Panc1 (cell line): ENCODE results near the gene COQ9. TPM values are rescaled to one million over a fixed set of nuclear protein-coding genes. Genes with fewer than 3 reads are reported as not detected.

Experiments
- ATAC-seq: fragments of 200-7000 bp; cut with Tn5 transposase; 2 replicates; pipeline ENCODE4 v1.9.1; 2020; ENCODE audit warnings: mild to moderate bottlenecking, moderate library complexity
- BruUV-seq: library from RNA; stranded (reverse); fragments of 400-500 nt; replicated peaks from 2 replicates; lab custom pipeline; 2021; lab: Mats Ljungman, UMichigan
- CTCF ChIA-PET: fragments of 300-600 bp; sonication (Branson Sonifier 250); formaldehyde crosslinking; loops from one replicate; lab custom pipeline; 2022; ENCODE audit warnings: antibody characterized with exemption; lab: Charles Lee
- POLR2A ChIA-PET: fragments of 300-600 bp; sonication (Branson Sonifier 250); formaldehyde crosslinking; loops from one replicate; lab custom pipeline; 2022; ENCODE audit warnings: antibody characterized with exemption; lab: Charles Lee
- DNase-seq: peaks from one replicate; pipeline ENCODE4 v3.0.0-alpha.2; 2010; ENCODE audit warnings: low read depth, low spot score
- H3K27ac ChIP-seq: 2 replicates; pipeline ENCODE4 v1.5.1; 2011; ENCODE audit warnings: mild to moderate bottlenecking, low read length, inconsistent platforms
- H3K27me3 ChIP-seq: fragments of 200-500 bp; sonication (Bioruptor generic); 2 replicates; pipeline ENCODE4 v1.6.0; 2014; ENCODE audit warnings: low read length, inconsistent platforms; ENCODE audit not compliant: control insufficient read depth, insufficient read depth
- H3K36me3 ChIP-seq: fragments of 200-500 bp; sonication (Bioruptor generic); 2 replicates; pipeline ENCODE4 v1.5.1; 2014; ENCODE audit warnings: inconsistent platforms, mild to moderate bottlenecking, low read length, moderate library complexity; ENCODE audit not compliant: control insufficient read depth, insufficient read depth
- H3K4me1 ChIP-seq: 2 replicates; pipeline ENCODE4 v1.5.1; 2011; ENCODE audit warnings: inconsistent platforms, mild to moderate bottlenecking, low read length, moderate library complexity; ENCODE audit not compliant: control insufficient read depth, insufficient read depth
- H3K4me3 ChIP-seq, 2 experiments: 2 replicates each; pipeline ENCODE4 v1.5.1; 2011 to 2012; ENCODE audit warnings: low read depth in 2 of 2, low read length in 2 of 2, mild to moderate bottlenecking in 2 of 2, inconsistent platforms in 1 of 2, moderate library complexity in 1 of 2
- H3K9me3 ChIP-seq: fragments of 200-500 bp; sonication (Bioruptor generic); 2 replicates; pipeline ENCODE4 v1.5.1; 2014; ENCODE audit warnings: low read depth, mild to moderate bottlenecking, inconsistent platforms, low read length, moderate library complexity; ENCODE audit not compliant: control insufficient read depth, insufficient read depth
- POLR2AphosphoS5 ChIP-seq: IDR thresholded peaks from 2 replicates; pipeline ENCODE4 v1.6.1; 2012; ENCODE audit warnings: mild to moderate bottlenecking, low read depth, low read length, moderate library complexity
- SIN3A ChIP-seq: IDR thresholded peaks from 2 replicates; pipeline ENCODE4 v1.6.1; 2012; ENCODE audit warnings: low read depth, mild to moderate bottlenecking, low read length, moderate library complexity, borderline replicate concordance; ENCODE audit not compliant: insufficient read depth
- TCF7L2 ChIP-seq: IDR thresholded peaks from 2 replicates; pipeline ENCODE4 v1.6.1; 2011; ENCODE audit warnings: mild to moderate bottlenecking, low read depth, low read length, inconsistent platforms
- in situ Hi-C: cut with HindIII; loops from 2 replicates; pipeline ENCODE4 v1.10.0; 2016; ENCODE audit warnings: low sequenced_read_pairs, low pct_unique_long_range_greater_than_20kb
- intact Hi-C: fragments of 100-400 bp; cut with micrococcal nuclease; formaldehyde crosslinking; loops from one replicate; pipeline ENCODE4 v1.10.0; 2022; ENCODE audit not compliant: unreplicated experiment
- total RNA-seq: library from RNA; stranded (reverse); gene quantifications from one replicate; pipeline ENCODE4 v1.2.1, GENCODE V29; 2021; ENCODE audit not compliant: unreplicated experiment
- TF ChIP-seq, protein P1 (sequence below), 2 experiments: IDR thresholded peaks; 2 replicates each; pipeline ENCODE4 v1.6.1; 2011 to 2012; ENCODE audit warnings: low read depth in 2 of 2, control low read depth in 1 of 2, low read length in 1 of 2, mild to moderate bottlenecking in 1 of 2, moderate library complexity in 1 of 2; ENCODE audit not compliant: insufficient read depth in 1 of 2
- TF ChIP-seq, protein P2 (sequence below): fragments of 450-650 bp; IDR thresholded peaks from 2 replicates; pipeline ENCODE4 v1.5.1; 2017; ENCODE audit warnings: mild to moderate bottlenecking

Gene COQ9
- total RNA-seq, 1 experiment from 2014 or later, result 48.5 TPM

DNA sequence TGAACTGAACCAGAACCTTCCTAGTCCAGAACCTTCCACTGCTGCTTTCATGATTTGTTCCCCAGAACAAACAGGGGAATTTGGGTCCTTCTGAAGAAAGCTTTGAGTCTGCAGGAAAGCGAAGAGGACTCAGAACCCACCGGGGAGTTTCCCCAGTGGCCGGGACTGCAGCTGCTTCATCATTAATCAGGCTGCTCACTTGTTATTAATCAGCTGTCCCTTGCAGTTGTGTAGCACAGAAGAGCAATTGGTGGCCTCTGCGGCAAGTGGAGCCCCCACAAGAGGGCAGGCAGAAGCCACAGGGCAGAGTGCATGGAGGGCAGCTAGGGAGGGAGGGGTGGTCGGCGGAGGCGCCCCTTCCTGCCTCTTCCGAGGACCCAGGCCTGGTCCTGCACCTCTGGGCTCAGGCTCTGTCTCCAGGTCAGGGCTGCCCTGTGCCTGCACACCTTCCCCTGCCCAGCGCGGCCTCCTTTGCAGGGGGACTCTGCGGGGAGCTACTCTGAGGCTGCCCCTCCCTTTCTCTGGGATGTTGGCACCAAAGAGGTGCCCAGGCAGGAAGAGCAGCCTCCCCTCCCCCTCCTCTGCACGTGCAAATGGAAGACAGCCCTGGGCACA, 35.8 kb upstream of the COQ9 start:
- H3K9me3 ChIP-seq, result no peaks in the 10 kb centered on the region
- no peaks in the 10 kb centered on the region for H3K36me3 ChIP-seq
- H3K4me3 ChIP-seq, result no peak overlapping the region
- TF ChIP-seq, protein P1, sequence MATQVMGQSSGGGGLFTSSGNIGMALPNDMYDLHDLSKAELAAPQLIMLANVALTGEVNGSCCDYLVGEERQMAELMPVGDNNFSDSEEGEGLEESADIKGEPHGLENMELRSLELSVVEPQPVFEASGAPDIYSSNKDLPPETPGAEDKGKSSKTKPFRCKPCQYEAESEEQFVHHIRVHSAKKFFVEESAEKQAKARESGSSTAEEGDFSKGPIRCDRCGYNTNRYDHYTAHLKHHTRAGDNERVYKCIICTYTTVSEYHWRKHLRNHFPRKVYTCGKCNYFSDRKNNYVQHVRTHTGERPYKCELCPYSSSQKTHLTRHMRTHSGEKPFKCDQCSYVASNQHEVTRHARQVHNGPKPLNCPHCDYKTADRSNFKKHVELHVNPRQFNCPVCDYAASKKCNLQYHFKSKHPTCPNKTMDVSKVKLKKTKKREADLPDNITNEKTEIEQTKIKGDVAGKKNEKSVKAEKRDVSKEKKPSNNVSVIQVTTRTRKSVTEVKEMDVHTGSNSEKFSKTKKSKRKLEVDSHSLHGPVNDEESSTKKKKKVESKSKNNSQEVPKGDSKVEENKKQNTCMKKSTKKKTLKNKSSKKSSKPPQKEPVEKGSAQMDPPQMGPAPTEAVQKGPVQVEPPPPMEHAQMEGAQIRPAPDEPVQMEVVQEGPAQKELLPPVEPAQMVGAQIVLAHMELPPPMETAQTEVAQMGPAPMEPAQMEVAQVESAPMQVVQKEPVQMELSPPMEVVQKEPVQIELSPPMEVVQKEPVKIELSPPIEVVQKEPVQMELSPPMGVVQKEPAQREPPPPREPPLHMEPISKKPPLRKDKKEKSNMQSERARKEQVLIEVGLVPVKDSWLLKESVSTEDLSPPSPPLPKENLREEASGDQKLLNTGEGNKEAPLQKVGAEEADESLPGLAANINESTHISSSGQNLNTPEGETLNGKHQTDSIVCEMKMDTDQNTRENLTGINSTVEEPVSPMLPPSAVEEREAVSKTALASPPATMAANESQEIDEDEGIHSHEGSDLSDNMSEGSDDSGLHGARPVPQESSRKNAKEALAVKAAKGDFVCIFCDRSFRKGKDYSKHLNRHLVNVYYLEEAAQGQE (IDR thresholded peaks at IDR 0.05; ENCODE audit: insufficient read depth in 1 of 2, low read depth in 2 of 2, low read length in 1 of 2), result no peak
- TF ChIP-seq TCF7L2, result no peak
- TF ChIP-seq POLR2AphosphoS5, result no peak
- no peak for TF ChIP-seq SIN3A
- TF ChIP-seq, protein P2, sequence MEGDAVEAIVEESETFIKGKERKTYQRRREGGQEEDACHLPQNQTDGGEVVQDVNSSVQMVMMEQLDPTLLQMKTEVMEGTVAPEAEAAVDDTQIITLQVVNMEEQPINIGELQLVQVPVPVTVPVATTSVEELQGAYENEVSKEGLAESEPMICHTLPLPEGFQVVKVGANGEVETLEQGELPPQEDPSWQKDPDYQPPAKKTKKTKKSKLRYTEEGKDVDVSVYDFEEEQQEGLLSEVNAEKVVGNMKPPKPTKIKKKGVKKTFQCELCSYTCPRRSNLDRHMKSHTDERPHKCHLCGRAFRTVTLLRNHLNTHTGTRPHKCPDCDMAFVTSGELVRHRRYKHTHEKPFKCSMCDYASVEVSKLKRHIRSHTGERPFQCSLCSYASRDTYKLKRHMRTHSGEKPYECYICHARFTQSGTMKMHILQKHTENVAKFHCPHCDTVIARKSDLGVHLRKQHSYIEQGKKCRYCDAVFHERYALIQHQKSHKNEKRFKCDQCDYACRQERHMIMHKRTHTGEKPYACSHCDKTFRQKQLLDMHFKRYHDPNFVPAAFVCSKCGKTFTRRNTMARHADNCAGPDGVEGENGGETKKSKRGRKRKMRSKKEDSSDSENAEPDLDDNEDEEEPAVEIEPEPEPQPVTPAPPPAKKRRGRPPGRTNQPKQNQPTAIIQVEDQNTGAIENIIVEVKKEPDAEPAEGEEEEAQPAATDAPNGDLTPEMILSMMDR, result no peak
- intact Hi-C loops, result no loop called here
- H3K27ac ChIP-seq, result no peak overlapping the region
- no peaks in the 10 kb centered on the region for H3K27me3 ChIP-seq
- POLR2A ChIA-PET, result no interaction called here
- no peak for DNase-seq
- CTCF ChIA-PET, result no interaction called here
- BruUV-seq, result no TSS peak
- H3K4me1 ChIP-seq, result no peaks in the 10 kb centered on the region
- no peak for ATAC-seq
- in situ Hi-C loops, result no loop called here

DNA sequence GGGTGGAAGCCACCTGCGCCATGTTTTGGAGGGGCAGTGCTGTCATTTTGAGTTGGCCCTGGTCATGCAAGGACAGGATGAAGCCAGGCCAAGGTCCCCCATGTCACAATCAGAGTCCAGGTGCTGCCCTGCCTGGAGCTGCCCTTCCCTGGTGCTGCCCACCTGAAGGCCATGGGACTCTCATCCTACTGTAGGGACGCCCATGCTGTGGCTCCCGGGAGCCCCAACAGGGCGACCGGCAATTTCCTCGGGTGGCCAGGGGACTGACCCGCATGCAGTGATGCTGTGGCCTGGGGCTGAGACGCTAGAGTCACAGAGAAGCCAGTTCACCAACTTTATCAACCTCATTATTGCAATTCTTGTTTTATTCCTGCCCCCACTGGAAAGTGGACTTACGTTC, 34.7 kb upstream of the COQ9 start:
- TF ChIP-seq SIN3A (no peak), POLR2AphosphoS5 (no peak), TCF7L2 (no peak)
- TF ChIP-seq, protein P1 (IDR thresholded peaks at IDR 0.05; ENCODE audit: insufficient read depth in 1 of 2, low read depth in 2 of 2, low read length in 1 of 2), result no peak
- TF ChIP-seq, protein P2, result no peak
- Histone ChIP-seq H3K4me1 (peaks cover 8% of the 10 kb centered on the region), H3K9me3 (no peaks in the 10 kb centered on the region), H3K36me3 (no peaks in the 10 kb centered on the region), H3K27me3 (no peaks in the 10 kb centered on the region), H3K4me3 (no peak overlapping the region), H3K27ac (no peak overlapping the region)
- ChIA-PET POLR2A (no interaction called here), CTCF (interaction anchor here (0.6 to 0.7 kb wide), 2 partner anchors 40 to 113 kb away, joined by 3 read pairs; partner anchors contain the start of gene CX3CL1)
- in situ Hi-C loops (no loop called here), intact Hi-C loops (no loop called here)
- BruUV-seq, result no TSS peak
- no peak for ATAC-seq
- no peak for DNase-seq
